NCI-H1436 treated with DMSO at 0.1 percent for 48 hours (cell line): ENCODE results near the gene CCDC33.
A peak's percentile ranks its signal among the peaks of the same experiment; 100 is the strongest.

ENCODE experiments used
- DNase-seq: peaks from one replicate; lab custom pipeline; 2025; lab: John Stamatoyannopoulos, UW

The CCDC33 gene

GRCh38 chr15:74289671-74290070 lies 53.5 kb downstream of the CCDC33 start:
- DNase-seq = no peak

GRCh38 chr15:74290645-74291044 lies 54.5 kb downstream of the CCDC33 start:
- DNase-seq = no peak

GRCh38 chr15:74291101-74292071 lies 55.3 kb downstream of the CCDC33 start:
- DNase-seq = peak; percentile 95

- no peak for DNase-seq
Observed at GRCh38 chr15:74293021-74293810, 57.1 kb downstream of the CCDC33 start.

- DNase-seq = no peak
Observed at GRCh38 chr15:74294010-74294409, 57.9 kb downstream of the CCDC33 start.

- DNase-seq = no peak
Observed at GRCh38 chr15:74295800-74296199, 59.7 kb downstream of the CCDC33 start.

GRCh38 chr15:74297887-74298286 lies 61.8 kb downstream of the CCDC33 start:
- DNase-seq = no peak

GRCh38 chr15:74300057-74300795 lies 64.1 kb downstream of the CCDC33 start:
- no peak for DNase-seq

GRCh38 chr15:74301583-74302361 lies 65.6 kb downstream of the CCDC33 start:
- DNase-seq = no peak

- no peak for DNase-seq
Observed at GRCh38 chr15:74302821-74303359, 66.8 kb downstream of the CCDC33 start.

- DNase-seq = no peak
Observed at GRCh38 chr15:74303741-74304309, 67.7 kb downstream of the CCDC33 start.

- no peak for DNase-seq
Observed at GRCh38 chr15:74304431-74304830, 68.3 kb downstream of the CCDC33 start.

- no peak for DNase-seq
Observed at GRCh38 chr15:74305687-74306086, 69.6 kb downstream of the CCDC33 start.

GRCh38 chr15:74306781-74307217 lies 70.7 kb downstream of the CCDC33 start:
- DNase-seq = no peak

GRCh38 chr15:74307827-74308811 lies 72.0 kb downstream of the CCDC33 start:
- DNase-seq = peak; percentile 70

GRCh38 chr15:74311734-74312444 lies 75.8 kb downstream of the CCDC33 start:
- DNase-seq = no peak

GRCh38 chr15:74312445-74313007 lies 76.4 kb downstream of the CCDC33 start:
- DNase-seq = peak; percentile 93

- no peak for DNase-seq
Observed at GRCh38 chr15:74313889-74314288, 77.8 kb downstream of the CCDC33 start.
